CD14-positive monocyte (primary cell): ENCODE results near the gene CAMK1G. TPM values are rescaled to one million over a fixed set of nuclear protein-coding genes. Genes with fewer than 3 reads are reported as not detected.

ENCODE experiments used
- DNase-seq, 3 donors: peaks; one replicate each; pipeline ENCODE4 v3.0.0-alpha.2; 2011 to 2022
- H2AFZ ChIP-seq: 2 replicates; pipeline ENCODE4 v1.6.0; 2012; ENCODE audit warnings: mild to moderate bottlenecking, low read depth, low read length, inconsistent platforms; ENCODE audit not compliant: insufficient read depth, poor library complexity, severe bottlenecking
- H3K27ac ChIP-seq, 2 donors: 1 replicate in 1 of 2; 2 replicates in 1 of 2; pipeline ENCODE4 v1.5.1; 2012 to 2013; ENCODE audit warnings: low read length in 2 of 2, control low read depth in 1 of 2, inconsistent platforms in 1 of 2, low read depth in 1 of 2, mild to moderate bottlenecking in 1 of 2
- H3K27me3 ChIP-seq, 2 donors: one replicate each; pipeline versions ENCODE4 v1.6.0 to v1.6.1; 2011 to 2013; ENCODE audit warnings: low read length in 2 of 2; ENCODE audit not compliant: control insufficient read depth in 2 of 2, insufficient read depth in 2 of 2
- H3K36me3 ChIP-seq, 2 donors: replicated peaks in 1 of 2; 1 replicate in 1 of 2; 2 replicates in 1 of 2; pipeline versions ENCODE4 v1.5.1 to v1.6.1; 2012 to 2013; ENCODE audit warnings: low read length in 2 of 2, control low read depth in 1 of 2, inconsistent platforms in 1 of 2, mild to moderate bottlenecking in 1 of 2; ENCODE audit not compliant: insufficient read depth in 2 of 2, control insufficient read depth in 1 of 2
- H3K4me1 ChIP-seq, 2 donors: 1 replicate in 1 of 2; 2 replicates in 1 of 2; pipeline versions ENCODE4 v1.5.1 to v1.6.1; 2012 to 2013; ENCODE audit warnings: low read length in 2 of 2, control low read depth in 1 of 2, inconsistent platforms in 1 of 2, mild to moderate bottlenecking in 1 of 2, moderate library complexity in 1 of 2; ENCODE audit not compliant: insufficient read depth in 2 of 2, control insufficient read depth in 1 of 2
- H3K4me2 ChIP-seq: replicated peaks from 2 replicates; pipeline ENCODE3; 2012; ENCODE audit warnings: low read length, moderate library complexity, mild to moderate bottlenecking; ENCODE audit not compliant: poor library complexity, severe bottlenecking; ENCODE audit errors: extremely low read depth
- H3K4me3 ChIP-seq, 3 experiments: fragments of 200-600 bp in 1 of 3; sonication (generic) in 1 of 3; replicated peaks in 1 of 3; 1 replicate in 2 of 3; 2 replicates in 1 of 3; pipeline ENCODE4 v1.5.1; 2011 to 2013; ENCODE audit warnings: low read length in 3 of 3, mild to moderate bottlenecking in 3 of 3, control low read depth in 2 of 3, low read depth in 2 of 3, inconsistent platforms in 1 of 3, moderate library complexity in 1 of 3
- H3K79me2 ChIP-seq: 2 replicates; pipeline ENCODE4 v1.6.0; 2012; ENCODE audit warnings: mild to moderate bottlenecking, control low read depth, inconsistent platforms, low read length, moderate library complexity; ENCODE audit not compliant: insufficient read depth
- H3K9ac ChIP-seq: 2 replicates; pipeline ENCODE4 v1.6.0; 2017; ENCODE audit warnings: low read length, mild to moderate bottlenecking; ENCODE audit not compliant: insufficient read depth, poor library complexity, severe bottlenecking
- H3K9me3 ChIP-seq, 2 donors: replicated peaks in 1 of 2; 1 replicate in 1 of 2; 2 replicates in 1 of 2; pipeline versions ENCODE4 v1.5.1 to v1.6.1; 2012 to 2013; ENCODE audit warnings: low read length in 2 of 2, control low read depth in 1 of 2; ENCODE audit not compliant: control insufficient read depth in 1 of 2, insufficient read depth in 1 of 2
- H4K20me1 ChIP-seq: 2 replicates; pipeline ENCODE4 v1.6.0; 2012; ENCODE audit warnings: mild to moderate bottlenecking, low read length, control low read depth, moderate library complexity; ENCODE audit not compliant: insufficient read depth
- H3K27ac Mint-ChIP-seq, 7 donors: one replicate each; pipeline ENCODE4 v1.8.0; 2020; ENCODE audit warnings: mild to moderate bottlenecking in 7 of 7, mixed read lengths in 7 of 7, moderate library complexity in 6 of 7, inconsistent platforms in 2 of 7
- H3K27me3 Mint-ChIP-seq, 3 donors: one replicate each; pipeline ENCODE4 v1.8.0; 2021 to 2022; ENCODE audit warnings: low read depth in 3 of 3, mild to moderate bottlenecking in 3 of 3, mixed read lengths in 3 of 3, moderate library complexity in 3 of 3, inconsistent platforms in 1 of 3
- H3K36me3 Mint-ChIP-seq, 2 donors: one replicate each; pipeline ENCODE4 v1.8.0; 2020; ENCODE audit warnings: mixed read lengths in 2 of 2, inconsistent platforms in 1 of 2, mild to moderate bottlenecking in 1 of 2
- H3K4me1 Mint-ChIP-seq: one replicate; pipeline ENCODE4 v1.8.0; 2020; ENCODE audit warnings: mild to moderate bottlenecking, mixed read lengths
- H3K4me3 Mint-ChIP-seq, 2 donors: one replicate each; pipeline ENCODE4 v1.8.0; 2020; ENCODE audit warnings: mild to moderate bottlenecking in 2 of 2, mixed read lengths in 2 of 2, moderate library complexity in 1 of 2
- H3K9me3 Mint-ChIP-seq, 7 donors: one replicate each; pipeline ENCODE4 v1.8.0; 2020 to 2022; ENCODE audit warnings: mixed read lengths in 7 of 7, mild to moderate bottlenecking in 6 of 7, moderate library complexity in 6 of 7, inconsistent platforms in 2 of 7
- WGBS: methylation state at CpG from one replicate; pipeline ENCODE4 v1.1.5; 2013; ENCODE audit warnings: missing lambda C conversion rate; ENCODE audit not compliant: insufficient coverage; 5-methylcytosine and 5-hydroxymethylcytosine counted together
- intact Hi-C, 2 donors: fragments of 100-400 bp; cut with micrococcal nuclease; formaldehyde crosslinking; loops; one replicate each; pipeline versions ENCODE4 v1.15.0 to v1.15.1; 2023
- polyA plus RNA-seq, 3 donors: library from polyadenylated mRNA; depleted of rRNA in 1 of 3; unstranded in 2 of 3; stranded (reverse) in 1 of 3; fragments of 300-500 nt in 2 of 3; fragments of >200 nt in 1 of 3; fragmentation: Illumina TruSeq in 2 of 3; gene quantifications; 1 replicate in 2 of 3; 2 replicates in 1 of 3; pipeline ENCODE4 v1.2.3, GENCODE V29; 2012 to 2021
- TF ChIP-seq, protein P1 (sequence below): fragments of 200-600 bp; IDR thresholded peaks from one replicate; pipeline ENCODE4 v1.8.0; 2022; ENCODE audit warnings: antibody characterized with exemption, mild to moderate bottlenecking

The CAMK1G gene
- polyA plus RNA-seq, 3 donors = not detected

DNA sequence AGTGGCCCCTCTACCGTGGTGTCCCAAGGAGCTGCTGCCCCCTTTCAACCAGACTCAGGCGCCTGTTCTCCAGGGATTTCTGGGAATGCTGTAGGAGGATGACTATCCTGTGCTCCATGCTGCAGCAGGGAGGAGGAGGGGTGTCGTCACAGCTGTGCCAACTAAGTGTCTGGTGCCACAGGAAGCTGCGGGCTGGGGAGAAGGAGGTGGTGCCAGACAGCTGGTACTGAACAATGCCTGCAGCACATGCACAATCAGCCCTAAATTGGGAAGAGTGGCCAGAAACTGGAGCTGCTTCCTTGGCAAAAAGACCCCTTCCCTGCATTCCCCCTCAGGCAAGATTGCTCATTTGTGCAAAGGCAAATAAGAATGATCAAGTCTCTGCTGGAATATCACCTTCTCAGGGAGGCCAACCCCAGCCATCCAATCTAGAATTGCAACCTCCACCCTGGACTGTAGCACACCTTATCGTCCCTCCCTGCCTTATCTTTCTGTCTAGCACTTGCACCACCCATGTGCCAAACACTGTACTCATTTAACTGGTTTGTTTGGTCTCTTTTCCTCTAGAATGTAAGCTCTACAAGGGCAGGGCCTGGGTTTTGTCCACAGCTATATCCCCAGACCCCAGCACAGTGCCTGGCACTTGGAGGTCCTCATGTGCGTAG, 35.4 kb downstream of the CAMK1G start:
- no peak overlapping the region for H3K9ac ChIP-seq
- intact Hi-C loops = no loop called here
- no peak overlapping the region for H3K27ac ChIP-seq
- peaks cover 8% of the 10 kb centered on the region for H3K4me1 Mint-ChIP-seq
- TF ChIP-seq, protein P1, sequence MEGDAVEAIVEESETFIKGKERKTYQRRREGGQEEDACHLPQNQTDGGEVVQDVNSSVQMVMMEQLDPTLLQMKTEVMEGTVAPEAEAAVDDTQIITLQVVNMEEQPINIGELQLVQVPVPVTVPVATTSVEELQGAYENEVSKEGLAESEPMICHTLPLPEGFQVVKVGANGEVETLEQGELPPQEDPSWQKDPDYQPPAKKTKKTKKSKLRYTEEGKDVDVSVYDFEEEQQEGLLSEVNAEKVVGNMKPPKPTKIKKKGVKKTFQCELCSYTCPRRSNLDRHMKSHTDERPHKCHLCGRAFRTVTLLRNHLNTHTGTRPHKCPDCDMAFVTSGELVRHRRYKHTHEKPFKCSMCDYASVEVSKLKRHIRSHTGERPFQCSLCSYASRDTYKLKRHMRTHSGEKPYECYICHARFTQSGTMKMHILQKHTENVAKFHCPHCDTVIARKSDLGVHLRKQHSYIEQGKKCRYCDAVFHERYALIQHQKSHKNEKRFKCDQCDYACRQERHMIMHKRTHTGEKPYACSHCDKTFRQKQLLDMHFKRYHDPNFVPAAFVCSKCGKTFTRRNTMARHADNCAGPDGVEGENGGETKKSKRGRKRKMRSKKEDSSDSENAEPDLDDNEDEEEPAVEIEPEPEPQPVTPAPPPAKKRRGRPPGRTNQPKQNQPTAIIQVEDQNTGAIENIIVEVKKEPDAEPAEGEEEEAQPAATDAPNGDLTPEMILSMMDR = no peak
- H3K27me3 ChIP-seq = no peaks in the 10 kb centered on the region
- no peaks in the 10 kb centered on the region for H4K20me1 ChIP-seq
- H3K4me3 ChIP-seq = no peak overlapping the region
- H3K4me3 Mint-ChIP-seq = no peak overlapping the region
- H3K9me3 Mint-ChIP-seq = peaks cover 0 to 3% (median 0%) of the 10 kb centered on the region in 7 donors
- no peak overlapping the region for H3K27ac Mint-ChIP-seq
- 28% methylated on average over 4 of the region's 6 CpGs for WGBS
- H3K27me3 Mint-ChIP-seq = peaks cover 8 to 20% (median 20%) of the 10 kb centered on the region in 3 donors
- no peak for DNase-seq
- H3K36me3 Mint-ChIP-seq = no peaks in the 10 kb centered on the region
- H3K4me2 ChIP-seq = no peak overlapping the region
- H2AFZ ChIP-seq = no peak overlapping the region
- no peaks in the 10 kb centered on the region for H3K79me2 ChIP-seq
- no peaks in the 10 kb centered on the region for H3K36me3 ChIP-seq
- no peaks in the 10 kb centered on the region for H3K4me1 ChIP-seq
- H3K9me3 ChIP-seq = no peaks in the 10 kb centered on the region

DNA sequence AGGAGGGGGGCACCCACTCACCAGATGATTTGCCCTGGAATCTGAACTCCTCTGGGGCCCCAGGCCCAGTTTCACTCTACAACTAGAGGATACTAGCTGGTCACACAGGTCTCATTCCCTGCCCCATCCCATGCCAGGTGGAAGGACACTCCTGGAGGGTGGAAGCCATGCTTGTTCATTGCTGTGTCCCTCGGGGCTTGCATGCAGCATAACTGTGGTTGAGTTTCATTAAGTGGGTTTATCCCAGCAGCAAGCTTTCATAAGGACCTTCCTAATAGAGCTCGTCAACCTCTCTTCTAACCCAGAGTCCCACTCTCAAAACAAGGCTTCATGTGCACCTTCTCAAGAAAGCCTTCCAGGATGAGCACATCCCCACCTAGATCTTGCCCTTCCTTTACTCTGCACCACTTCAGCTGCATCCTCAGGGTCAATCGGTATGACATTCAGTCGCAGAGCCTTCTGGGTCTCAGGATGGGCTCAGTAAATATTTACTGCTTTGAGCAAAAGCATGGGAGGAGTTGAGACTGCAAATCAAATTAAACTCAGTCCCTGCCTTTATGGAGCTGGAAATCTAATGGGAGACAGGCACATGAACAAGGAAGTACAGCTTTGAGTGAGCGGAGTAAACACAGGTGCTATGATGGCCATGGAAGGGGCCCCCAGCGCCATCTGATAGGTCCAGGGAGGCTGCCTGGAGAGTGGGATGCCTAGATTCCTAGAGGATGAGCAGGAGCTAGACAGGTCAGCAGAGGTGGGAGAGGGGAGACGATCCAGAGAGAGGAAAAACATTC, 36.4 kb downstream of the CAMK1G start:
- Histone ChIP-seq H3K27me3 (no peaks in the 10 kb centered on the region), H3K79me2 (no peaks in the 10 kb centered on the region), H4K20me1 (no peaks in the 10 kb centered on the region), H3K4me2 (no peak overlapping the region), H3K4me3 (no peak overlapping the region), H3K9me3 (no peaks in the 10 kb centered on the region), H3K27ac (no peak overlapping the region), H3K9ac (no peak overlapping the region), H3K36me3 (no peaks in the 10 kb centered on the region), H2AFZ (no peak overlapping the region), H3K4me1 (no peaks in the 10 kb centered on the region)
- peaks cover 14% of the 10 kb centered on the region for H3K4me1 Mint-ChIP-seq
- 96% methylated on average over 4 of the region's 7 CpGs for WGBS
- no peak for DNase-seq
- H3K27me3 Mint-ChIP-seq = peaks cover 8 to 25% (median 23%) of the 10 kb centered on the region in 3 donors
- TF ChIP-seq, protein P1 = no peak
- H3K4me3 Mint-ChIP-seq = no peak overlapping the region
- H3K27ac Mint-ChIP-seq = peak overlapping the region in 1 of 7 donors; percentile 54
- no peaks in the 10 kb centered on the region for H3K36me3 Mint-ChIP-seq
- peaks cover 0 to 7% (median 4%) of the 10 kb centered on the region in 7 donors for H3K9me3 Mint-ChIP-seq
- intact Hi-C loops = loop anchor here in 1 of 2 donors (10.0 kb wide), 1 partner anchor 55 kb away; the partner anchor contains the start of gene G0S2
